Measurements from ENCODE around the gene CCDC57. TPM values are rescaled to one million over a fixed set of nuclear protein-coding genes. Genes with fewer than 3 reads are reported as not detected.

Gene CCDC57
- polyA plus RNA-seq, 1 donor from 2014 or later: 70.9 TPM

GRCh38 chr17:82232322-82232820, 19.7 kb upstream of the CCDC57 start:
- Histone ChIP-seq H3K4me3 (ENCODE audit: low read length) (no peak overlapping the region), H3K9me3 (ENCODE audit: low read length) (no peaks in the 10 kb centered on the region), H3K79me2 (replicated peaks; ENCODE audit: insufficient read depth, low read length) (no peaks in the 10 kb centered on the region), H3K4me2 (ENCODE audit: low read length) (no peak overlapping the region), H3K27me3 (ENCODE audit: insufficient read depth, low read depth, low read length) (peaks cover 44% of the 10 kb centered on the region), H3K9me2 (ENCODE audit: insufficient read depth, low read length) (no peaks in the 10 kb centered on the region), H2AFZ (ENCODE audit: low read depth, low read length) (no peak overlapping the region), H3F3A (ENCODE audit: insufficient read depth, low read length, poor library complexity, severe bottlenecking) (no peaks in the 10 kb centered on the region), H4K20me1 (ENCODE audit: insufficient read depth) (no peaks in the 10 kb centered on the region), H3K27ac (ENCODE audit: low read length) (no peak overlapping the region), H3K9ac (ENCODE audit: low read length) (no peak overlapping the region), H3K36me3 (ENCODE audit: insufficient read depth, low read length) (no peaks in the 10 kb centered on the region)
- TF ChIP-seq TAF1 (IDR thresholded peaks at IDR 0.05; ENCODE audit: low read depth): no peak
- TF ChIP-seq REST (IDR thresholded peaks at IDR 0.05; ENCODE audit: borderline replicate concordance): no peak
- TF ChIP-seq EZH2 (IDR thresholded peaks at IDR 0.05; ENCODE audit: borderline replicate concordance, insufficient read depth, low read length, poor library complexity, severe bottlenecking): no peak
- TF ChIP-seq SMC3 (conservative IDR thresholded peaks at IDR 0.05; ENCODE audit: poor library complexity): no peak
- TF ChIP-seq MXI1 (conservative IDR thresholded peaks at IDR 0.05; ENCODE audit: poor library complexity, severe bottlenecking): no peak

GRCh38 chr17:82231562-82232321, 19.1 kb upstream of the CCDC57 start:
- no peaks in the 10 kb centered on the region for H3F3A ChIP-seq (ENCODE audit: insufficient read depth, low read length, poor library complexity, severe bottlenecking)
- no peaks in the 10 kb centered on the region for H3K36me3 ChIP-seq (ENCODE audit: insufficient read depth, low read length)
- H4K20me1 ChIP-seq (ENCODE audit: insufficient read depth): no peaks in the 10 kb centered on the region
- H3K27me3 ChIP-seq (ENCODE audit: insufficient read depth, low read depth, low read length): peaks cover 45% of the 10 kb centered on the region
- H3K4me3 ChIP-seq (ENCODE audit: low read length): no peak overlapping the region
- no peak overlapping the region for H3K9ac ChIP-seq (ENCODE audit: low read length)
- H3K4me2 ChIP-seq (ENCODE audit: low read length): no peak overlapping the region
- H2AFZ ChIP-seq (ENCODE audit: low read depth, low read length): no peak overlapping the region
- no peaks in the 10 kb centered on the region for H3K9me2 ChIP-seq (ENCODE audit: insufficient read depth, low read length)
- no peaks in the 10 kb centered on the region for H3K9me3 ChIP-seq (ENCODE audit: low read length)
- H3K27ac ChIP-seq (ENCODE audit: low read length): no peak overlapping the region
- H3K79me2 ChIP-seq (replicated peaks; ENCODE audit: insufficient read depth, low read length): no peaks in the 10 kb centered on the region
- TF ChIP-seq SMC3 (conservative IDR thresholded peaks at IDR 0.05; ENCODE audit: poor library complexity) (no peak), CTCF (IDR thresholded peaks at IDR 0.05; ENCODE audit: poor library complexity, severe bottlenecking) (no peak), EP300 (conservative IDR thresholded peaks at IDR 0.05; ENCODE audit: poor library complexity, severe bottlenecking) (no peak), TAF1 (IDR thresholded peaks at IDR 0.05; ENCODE audit: low read depth) (no peak), RAD21 (conservative IDR thresholded peaks at IDR 0.05) (no peak), POLR2AphosphoS5 (IDR thresholded peaks at IDR 0.05) (no peak)

All from neural cell (in vitro differentiated cells).